Right lobe of liver (tissue), 6 donors: ENCODE data around the gene IL1RL2. TPM values are rescaled to one million over a fixed set of nuclear protein-coding genes. Genes with fewer than 3 reads are reported as not detected.

Experiments
- ATAC-seq, 4 donors: fragments of 200-7000 bp; cut with Tn5 transposase; one replicate each; pipeline ENCODE4 v1.9.1; 2020; ENCODE audit warnings: mild to moderate bottlenecking in 4 of 4, moderate library complexity in 4 of 4
- DNase-seq, 3 donors: peaks; one replicate each; pipeline ENCODE4 v3.0.0-alpha.2; 2020
- H3K27ac ChIP-seq, 3 donors: fragments of 200-600 bp; one replicate each; pipeline ENCODE4 v1.8.0; 2022
- H3K27me3 ChIP-seq, 2 donors: fragments of 200-600 bp; one replicate each; pipeline ENCODE4 v1.8.0; 2022
- H3K36me3 ChIP-seq, 4 donors: fragments of 200-600 bp; sonication (generic) in 1 of 4; one replicate each; pipeline versions ENCODE4 v1.5.1 to v1.8.0; 2017 to 2022; ENCODE audit warnings: control low read depth in 1 of 4
- H3K4me1 ChIP-seq, 4 donors: fragments of 200-600 bp; sonication (generic) in 1 of 4; one replicate each; pipeline versions ENCODE4 v1.5.1 to v1.8.0; 2017 to 2022; ENCODE audit warnings: control low read depth in 1 of 4
- H3K4me3 ChIP-seq, 3 donors: fragments of 200-600 bp; one replicate each; pipeline ENCODE4 v1.8.0; 2022
- H3K9me3 ChIP-seq, 4 donors: fragments of 200-600 bp; sonication (generic) in 1 of 4; one replicate each; pipeline versions ENCODE4 v1.5.1 to v1.8.0; 2017 to 2022; ENCODE audit warnings: control low read depth in 1 of 4
- CTCF ChIP-seq, 4 donors: fragments of 200-600 bp in 3 of 4; fragments of 450-650 bp in 1 of 4; IDR thresholded peaks; one replicate each; pipeline versions ENCODE4 v1.5.1 to v1.8.0; 2016 to 2022; ENCODE audit warnings: antibody characterized with exemption in 4 of 4, mild to moderate bottlenecking in 2 of 4
- POLR2A ChIP-seq: fragments of 450-650 bp; IDR thresholded peaks from one replicate; pipeline ENCODE4 v1.6.1; 2017; ENCODE audit warnings: antibody characterized with exemption, mild to moderate bottlenecking
- WGBS: methylation state at CpG from one replicate; pipeline ENCODE4 v1.1.6; 2018; ENCODE audit warnings: low coverage, low lambda C conversion rate; ENCODE audit not compliant: insufficient coverage; ENCODE audit errors: missing lambda C conversion rate; 5-methylcytosine and 5-hydroxymethylcytosine counted together
- intact Hi-C, 2 donors: fragments of 100-400 bp; cut with DNase I; formaldehyde crosslinking; loops; one replicate each; pipeline versions ENCODE4 v1.11.2 to v1.14.1; 2022
- total RNA-seq, 6 experiments: library from RNA; depleted of rRNA in 2 of 6; stranded (reverse); fragments of >200 nt in 2 of 6; fragmentation: NEBNext Ultra II Directional in 3 of 6; extraction: Animal tissue kit (Norgen Biotek cat#: 25700) in 3 of 6; gene quantifications; one replicate each; pipeline versions ENCODE4 v1.1.0 to v1.2.4, GENCODE V29; 2016 to 2023
- donor health status: DM: no; HTN: yes; CAD: no.
- donor health status: DM: no; HTN: no; CAD: no.
- donor health status: DM: no; HTN: no; CAD: no.
- donor health status: DM: no; HTN: yes; CAD: no.
- donor health status: DM: no; HTN: yes; CAD: no.

IL1RL2 gene
- total RNA-seq, 6 experiments from 2014 or later: 1.2 to 3.1 (median 2.3) TPM

GRCh38 chr2:102235042-102235473 lies 48.2 kb downstream of the IL1RL2 start:
- Histone ChIP-seq H3K36me3 (no peaks in the 10 kb centered on the region), H3K4me3 (no peak overlapping the region), H3K9me3 (no peaks in the 10 kb centered on the region), H3K27ac (no peak overlapping the region), H3K27me3 (no peaks in the 10 kb centered on the region), H3K4me1 (no peaks in the 10 kb centered on the region)
- peak; percentile 36 to 53 (median 48) for ATAC-seq
- intact Hi-C loops: loop anchor here in 1 of 2 donors (10.0 kb wide), 1 partner anchor 50 kb away; the partner anchor contains the start of gene IL1RL2
- DNase-seq: no peak
- TF ChIP-seq POLR2A (no peak), CTCF (IDR thresholded peaks at IDR 0.05) (no peak)
- WGBS: 58% methylated on average over 2 of the region's 18 CpGs

GRCh38 chr2:102235491-102235890 lies 48.7 kb downstream of the IL1RL2 start:
- no peak overlapping the region for H3K4me3 ChIP-seq
- H3K27me3 ChIP-seq: no peaks in the 10 kb centered on the region
- no peak overlapping the region for H3K27ac ChIP-seq
- ATAC-seq (peak; percentile 53 to 78 (median 70)), DNase-seq (no peak)
- TF ChIP-seq CTCF (IDR thresholded peaks at IDR 0.05): peak; percentile 30 to 38 (median 31)
- no peak for TF ChIP-seq POLR2A
- H3K4me1 ChIP-seq: peaks cover 0 to 2% (median 0%) of the 10 kb centered on the region in 4 donors
- no peaks in the 10 kb centered on the region for H3K9me3 ChIP-seq
- no peaks in the 10 kb centered on the region for H3K36me3 ChIP-seq
- 75% methylated on average over 2 of the region's 5 CpGs for WGBS
- intact Hi-C loops: loop anchor here in 1 of 2 donors (10.0 kb wide), 1 partner anchor 51 kb away; the partner anchor contains the start of gene IL1RL2

GRCh38 chr2:102236132-102236531 lies 49.3 kb downstream of the IL1RL2 start:
- intact Hi-C loops: loop anchor here in 1 of 2 donors (10.0 kb wide), 1 partner anchor 51 kb away; the partner anchor contains the start of gene IL1RL2
- no peak for DNase-seq
- Histone ChIP-seq H3K9me3 (no peaks in the 10 kb centered on the region), H3K27ac (no peak overlapping the region), H3K4me1 (peaks cover 0 to 7% (median 0%) of the 10 kb centered on the region in 4 donors), H3K36me3 (no peaks in the 10 kb centered on the region), H3K27me3 (no peaks in the 10 kb centered on the region), H3K4me3 (no peak overlapping the region)
- ATAC-seq: no peak
- 71% methylated on average over 3 of the region's 5 CpGs for WGBS
- TF ChIP-seq POLR2A: no peak
- no peak for TF ChIP-seq CTCF (IDR thresholded peaks at IDR 0.05)

GRCh38 chr2:102237176-102237575 lies 50.4 kb downstream of the IL1RL2 start:
- DNase-seq (no peak), ATAC-seq (no peak)
- 99% methylated on average over 8 of the region's 11 CpGs for whole genome bisulfite sequencing
- H3K36me3 ChIP-seq: no peaks in the 10 kb centered on the region
- TF ChIP-seq CTCF (IDR thresholded peaks at IDR 0.05): no peak
- TF ChIP-seq POLR2A: no peak
- intact Hi-C loops: loop anchor here in 1 of 2 donors (10.0 kb wide), 1 partner anchor 52 kb away; the partner anchor contains the start of gene IL1RL2
- no peaks in the 10 kb centered on the region for H3K9me3 ChIP-seq
- H3K27me3 ChIP-seq: no peaks in the 10 kb centered on the region
- no peak overlapping the region for H3K4me3 ChIP-seq
- H3K27ac ChIP-seq: no peak overlapping the region
- peaks cover 0 to 7% (median 0%) of the 10 kb centered on the region in 4 donors for H3K4me1 ChIP-seq
